Measurements from ENCODE around the gene CDH4. TPM values are rescaled to one million over a fixed set of nuclear protein-coding genes. Genes with fewer than 3 reads are reported as not detected.

The CDH4 gene
- total RNA-seq, 1 donor from 2014 or later, result 0.06 TPM

GRCh38 chr20:61571916-61572711 is 320.1 kb downstream of the CDH4 start:
- Histone ChIP-seq H3K36me3 (no peaks in the 10 kb centered on the region), H3K4me3 (no peak overlapping the region), H3K9me3 (no peaks in the 10 kb centered on the region), H3K4me1 (no peaks in the 10 kb centered on the region), H3K27ac (no peak overlapping the region), H3K27me3 (ENCODE audit: low read depth) (peaks cover 4% of the 10 kb centered on the region)
- ATAC-seq (no peak), DNase-seq (peak; percentile 11)
- TF ChIP-seq CTCF (IDR thresholded peaks at IDR 0.05), result no peak
- intact Hi-C loops (cut with DNase I), result no loop called here

GRCh38 chr20:61572789-61573188 is 320.7 kb downstream of the CDH4 start:
- Histone ChIP-seq H3K36me3 (no peaks in the 10 kb centered on the region), H3K4me1 (no peaks in the 10 kb centered on the region), H3K9me3 (no peaks in the 10 kb centered on the region), H3K27me3 (ENCODE audit: low read depth) (peaks cover 4% of the 10 kb centered on the region), H3K27ac (no peak overlapping the region), H3K4me3 (no peak overlapping the region)
- no peak for TF ChIP-seq CTCF (IDR thresholded peaks at IDR 0.05)
- DNase-seq (no peak), ATAC-seq (no peak)
- intact Hi-C loops (cut with DNase I), result no loop called here

GRCh38 chr20:61573415-61574305 is 321.6 kb downstream of the CDH4 start:
- ATAC-seq (no peak), DNase-seq (peak; percentile 37)
- no peak for TF ChIP-seq CTCF (IDR thresholded peaks at IDR 0.05)
- Histone ChIP-seq H3K36me3 (no peaks in the 10 kb centered on the region), H3K9me3 (no peaks in the 10 kb centered on the region), H3K4me3 (no peak overlapping the region), H3K4me1 (no peaks in the 10 kb centered on the region), H3K27ac (no peak overlapping the region), H3K27me3 (ENCODE audit: low read depth) (peaks cover 4% of the 10 kb centered on the region)
- intact Hi-C loops (cut with DNase I), result no loop called here

- intact Hi-C loops (cut with DNase I), result no loop called here
- H3K4me3 ChIP-seq, result no peak overlapping the region
- H3K27me3 ChIP-seq (ENCODE audit: low read depth), result peaks cover 4% of the 10 kb centered on the region
Observed at GRCh38 chr20:61575151-61575937, 323.3 kb downstream of the CDH4 start.

More at GRCh38 chr20:61575151-61575937, 323.3 kb downstream of the CDH4 start:
- Histone ChIP-seq H3K27ac (no peak overlapping the region), H3K9me3 (no peaks in the 10 kb centered on the region), H3K4me1 (no peaks in the 10 kb centered on the region), H3K36me3 (no peaks in the 10 kb centered on the region)
- ATAC-seq, result no peak
- no peak for TF ChIP-seq CTCF (IDR thresholded peaks at IDR 0.05)
- no peak for DNase-seq
